Activated gamma-delta T cell (primary cell): Measurements from ENCODE around the gene ETFB.

Source experiments
- DNase-seq: peaks from one replicate; lab custom pipeline; 2025; lab: John Stamatoyannopoulos, UW

ETFB gene

DNA sequence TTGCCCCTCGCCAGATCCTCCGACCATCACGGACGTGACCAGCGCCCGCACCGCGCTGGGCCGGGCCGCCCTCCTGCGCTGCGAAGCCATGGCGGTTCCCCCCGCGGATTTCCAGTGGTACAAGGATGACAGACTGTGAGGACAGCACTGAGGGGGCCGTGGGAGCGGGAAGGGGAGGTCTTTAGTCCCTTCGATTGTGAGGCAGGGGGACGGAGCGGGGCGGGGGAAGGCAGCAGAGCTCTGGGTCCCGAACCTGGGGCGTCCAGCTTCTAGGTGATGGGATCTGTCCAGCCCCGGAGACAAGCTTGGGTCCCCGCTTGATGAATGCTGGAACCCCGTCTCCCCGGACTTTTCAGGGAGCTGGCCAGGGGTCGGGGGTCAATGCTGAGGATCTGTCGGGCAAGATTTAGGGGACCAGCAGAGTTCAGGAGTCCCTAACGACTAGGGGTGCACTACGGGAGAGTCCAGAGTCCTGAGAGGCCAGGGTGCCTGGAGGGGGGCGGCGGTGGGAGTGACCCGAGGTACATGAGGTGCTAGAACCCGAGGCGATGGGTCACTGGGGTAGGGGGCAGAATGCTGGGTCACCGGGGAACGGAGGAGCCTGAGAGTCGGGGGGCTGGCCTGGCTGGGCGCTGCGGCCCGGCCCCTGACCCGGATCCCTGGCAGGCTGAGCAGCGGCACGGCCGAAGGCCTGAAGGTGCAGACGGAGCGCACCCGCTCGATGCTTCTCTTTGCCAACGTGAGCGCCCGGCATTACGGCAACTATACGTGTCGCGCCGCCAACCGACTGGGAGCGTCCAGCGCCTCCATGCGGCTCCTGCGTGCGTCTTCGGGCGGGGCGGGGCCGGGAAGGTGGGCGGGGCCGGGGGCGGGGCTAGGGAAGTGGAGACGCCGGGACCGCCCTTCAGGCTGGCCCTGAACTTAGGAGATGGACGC is 38.9 kb downstream of the ETFB start:
- DNase-seq: peak; percentile 33

DNA sequence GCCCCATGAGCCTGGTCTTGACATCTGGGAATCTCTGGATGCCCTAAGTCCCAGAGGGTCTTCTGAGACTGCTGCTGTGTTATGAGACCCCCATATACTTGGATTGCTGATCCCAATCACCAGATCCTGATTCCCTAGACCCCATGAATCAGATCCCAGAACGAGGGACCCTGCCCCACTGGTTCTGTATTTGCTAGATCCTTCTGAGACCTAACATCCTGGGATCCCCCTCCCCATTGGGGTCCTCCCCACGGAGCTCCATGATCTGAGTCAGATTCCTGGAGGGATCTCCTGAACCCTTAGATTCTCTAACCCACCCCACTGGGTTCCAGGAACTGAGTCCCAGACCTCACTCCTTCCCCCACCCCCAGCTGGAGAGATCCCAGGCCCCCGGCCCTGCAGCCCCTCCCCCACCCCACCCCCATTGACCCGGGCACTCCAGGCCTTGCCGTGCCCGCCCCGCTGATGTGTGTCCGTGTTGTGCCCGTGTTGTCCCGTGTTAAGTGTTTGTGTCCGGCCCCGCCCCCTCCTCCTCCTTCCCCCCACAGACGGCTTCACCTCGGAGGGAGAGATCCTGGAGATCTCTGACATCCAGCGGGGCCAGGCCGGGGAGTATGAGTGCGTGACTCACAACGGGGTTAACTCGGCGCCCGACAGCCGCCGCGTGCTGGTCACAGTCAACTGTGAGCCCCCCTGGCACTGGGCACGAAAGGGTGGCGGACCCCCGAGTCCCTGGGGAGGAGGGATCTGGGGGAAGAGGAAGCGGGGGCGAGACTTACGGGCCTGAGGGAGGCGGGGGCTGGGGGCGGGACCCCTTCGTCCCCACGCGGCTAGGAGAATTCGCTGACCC is 39.7 kb downstream of the ETFB start:
- DNase-seq: no peak

DNA sequence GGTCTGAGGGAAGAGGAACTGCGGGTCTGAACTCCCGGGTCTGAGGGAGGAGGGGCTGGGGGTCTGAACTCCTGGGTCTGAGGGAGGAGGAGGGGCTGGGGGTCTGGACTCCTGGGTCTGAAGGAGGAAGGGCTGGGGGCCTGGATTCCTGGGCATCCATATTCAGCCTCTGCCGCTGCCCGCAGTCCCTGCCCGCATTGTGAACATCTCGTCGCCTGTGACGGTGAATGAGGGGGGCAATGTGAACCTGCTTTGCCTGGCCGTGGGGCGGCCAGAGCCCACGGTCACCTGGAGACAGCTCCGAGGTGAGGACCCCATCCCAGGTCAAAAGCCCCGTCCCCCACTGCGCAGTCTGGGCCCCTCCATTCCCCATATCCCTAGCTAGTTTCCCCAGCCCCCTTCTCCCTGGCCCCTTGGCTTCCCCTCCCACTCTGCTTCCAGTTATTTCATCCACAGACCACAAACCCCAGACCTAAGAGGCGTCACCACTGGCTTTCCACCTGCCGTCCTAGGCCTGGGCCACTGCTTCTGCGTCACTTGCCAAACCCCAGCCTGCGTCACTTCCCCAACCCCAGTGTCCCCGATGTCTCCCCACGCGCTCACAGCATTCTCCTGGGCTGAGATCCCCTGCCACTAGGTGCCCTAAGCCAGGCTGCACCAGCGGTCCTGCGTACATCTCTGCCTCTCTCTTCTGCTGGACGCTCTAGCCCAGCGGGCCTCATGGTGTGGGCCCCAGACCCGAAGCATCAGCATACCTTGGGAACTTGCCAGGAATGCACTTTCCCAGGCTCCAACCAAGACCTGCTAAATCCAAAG is 40.8 kb downstream of the ETFB start:
- DNase-seq: no peak

DNA sequence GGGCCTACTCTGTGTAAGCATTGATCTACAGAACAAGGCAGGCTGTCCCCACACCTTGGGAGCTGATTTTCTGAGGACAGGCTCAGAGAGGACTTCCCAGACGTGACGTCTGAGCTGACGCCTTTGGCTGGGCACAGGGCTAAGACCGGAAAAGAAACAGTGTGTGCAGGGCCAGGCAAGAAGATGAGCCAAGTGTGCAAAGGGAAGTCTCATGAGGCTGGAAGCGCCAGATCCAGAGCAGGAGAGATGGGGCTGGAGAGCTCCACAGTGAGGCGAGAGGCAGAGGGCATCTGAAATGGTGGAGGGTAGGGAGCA is 42.1 kb downstream of the ETFB start:
- no peak for DNase-seq

DNA sequence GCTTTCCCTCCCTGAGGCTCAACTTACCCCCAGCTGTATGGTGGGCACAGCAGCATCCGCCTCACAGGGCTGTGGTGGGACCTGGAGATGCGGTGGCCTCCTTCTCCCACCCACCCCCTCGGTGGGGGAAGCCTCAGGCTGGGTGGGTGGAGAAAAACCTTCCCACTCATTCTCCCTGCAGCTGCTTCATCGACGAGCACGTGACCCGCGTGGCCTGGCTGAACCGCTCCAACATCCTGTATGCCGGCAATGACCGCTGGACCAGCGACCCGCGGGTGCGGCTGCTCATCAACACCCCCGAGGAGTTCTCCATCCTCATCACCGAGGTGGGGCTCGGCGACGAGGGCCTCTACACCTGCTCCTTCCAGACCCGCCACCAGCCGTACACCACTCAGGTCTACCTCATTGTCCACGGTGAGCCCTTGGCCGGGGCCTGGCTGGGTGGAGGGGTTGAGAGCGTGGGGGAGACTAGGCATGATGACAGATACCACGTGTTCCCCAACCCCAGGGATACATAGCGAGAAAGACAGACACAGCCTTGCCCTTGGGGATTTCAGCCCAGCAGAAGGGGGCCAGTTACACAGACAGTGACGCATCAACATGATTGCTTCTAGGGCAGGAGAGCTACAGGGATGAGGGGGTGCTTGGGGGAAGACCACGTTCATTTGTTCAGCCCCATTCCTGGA is 42.6 kb downstream of the ETFB start:
- no peak for DNase-seq

DNA sequence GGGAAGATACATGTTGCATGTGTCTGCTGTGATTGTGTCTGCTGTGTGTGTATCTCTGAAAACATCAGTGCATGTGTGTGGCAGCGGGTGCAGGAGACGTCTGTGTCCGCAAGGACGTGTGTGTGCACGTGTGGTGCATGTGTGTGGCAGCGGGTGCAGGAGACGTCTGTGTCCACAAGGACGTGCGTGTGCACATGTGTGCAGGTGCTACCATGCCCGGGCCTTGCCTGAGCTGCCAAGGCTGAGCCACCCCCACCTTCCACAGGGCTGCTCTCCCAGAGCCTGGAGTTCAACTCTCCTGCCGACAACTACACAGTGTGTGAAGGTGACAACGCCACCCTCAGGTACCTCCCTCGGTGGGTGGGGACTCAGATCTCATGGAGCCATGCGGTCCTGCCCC is 44.4 kb downstream of the ETFB start:
- DNase-seq: no peak

DNA sequence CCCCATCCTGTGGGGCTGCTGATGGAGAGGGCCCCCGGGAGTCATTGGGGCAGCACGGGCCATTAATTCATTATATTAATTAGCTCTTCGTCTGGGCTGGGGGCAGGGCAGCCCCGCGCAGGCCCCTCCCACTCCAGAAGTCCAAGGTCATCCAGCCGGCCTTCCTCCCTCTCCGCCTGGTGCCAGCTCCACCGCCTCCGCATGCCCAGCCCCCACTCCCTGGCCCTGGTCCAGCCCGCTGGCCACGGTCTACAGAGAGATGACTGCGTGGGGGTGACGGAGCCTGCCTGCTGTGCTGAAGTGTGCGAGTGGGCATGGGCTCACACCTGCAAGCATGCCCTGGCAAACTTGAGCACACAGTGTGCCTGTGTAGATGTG is 45.9 kb downstream of the ETFB start:
- no peak for DNase-seq

DNA sequence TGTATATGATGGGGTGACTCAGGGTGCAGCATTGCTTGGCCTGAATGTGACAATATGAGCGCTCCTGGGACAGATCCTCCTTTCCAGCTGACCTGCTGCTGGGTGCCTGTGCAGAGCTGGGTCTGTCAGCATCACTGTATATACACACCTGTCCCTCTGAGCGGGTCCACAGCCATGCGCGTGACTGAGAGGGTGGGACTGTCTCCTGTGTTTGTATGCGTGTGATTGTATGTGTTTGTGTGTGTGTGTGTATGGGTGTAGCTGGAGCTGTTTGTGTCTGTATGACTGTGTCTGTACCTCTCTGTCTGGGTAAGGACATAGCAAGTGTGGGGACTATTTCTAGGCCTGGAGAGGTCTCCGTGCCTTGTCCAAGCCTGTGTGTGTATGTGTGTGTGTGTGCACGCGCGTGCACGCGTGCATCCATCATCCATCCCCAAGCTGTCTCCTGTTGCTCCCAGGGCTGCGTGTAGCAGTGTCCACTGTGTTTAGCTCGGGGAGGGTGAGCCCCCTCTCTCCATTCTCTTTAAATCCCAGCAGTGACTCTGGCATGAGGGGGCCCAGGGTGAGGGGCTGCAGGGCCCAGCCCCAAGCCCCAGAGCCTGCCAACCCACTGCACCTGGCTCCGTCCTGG is 46.4 kb downstream of the ETFB start:
- DNase-seq: no peak

DNA sequence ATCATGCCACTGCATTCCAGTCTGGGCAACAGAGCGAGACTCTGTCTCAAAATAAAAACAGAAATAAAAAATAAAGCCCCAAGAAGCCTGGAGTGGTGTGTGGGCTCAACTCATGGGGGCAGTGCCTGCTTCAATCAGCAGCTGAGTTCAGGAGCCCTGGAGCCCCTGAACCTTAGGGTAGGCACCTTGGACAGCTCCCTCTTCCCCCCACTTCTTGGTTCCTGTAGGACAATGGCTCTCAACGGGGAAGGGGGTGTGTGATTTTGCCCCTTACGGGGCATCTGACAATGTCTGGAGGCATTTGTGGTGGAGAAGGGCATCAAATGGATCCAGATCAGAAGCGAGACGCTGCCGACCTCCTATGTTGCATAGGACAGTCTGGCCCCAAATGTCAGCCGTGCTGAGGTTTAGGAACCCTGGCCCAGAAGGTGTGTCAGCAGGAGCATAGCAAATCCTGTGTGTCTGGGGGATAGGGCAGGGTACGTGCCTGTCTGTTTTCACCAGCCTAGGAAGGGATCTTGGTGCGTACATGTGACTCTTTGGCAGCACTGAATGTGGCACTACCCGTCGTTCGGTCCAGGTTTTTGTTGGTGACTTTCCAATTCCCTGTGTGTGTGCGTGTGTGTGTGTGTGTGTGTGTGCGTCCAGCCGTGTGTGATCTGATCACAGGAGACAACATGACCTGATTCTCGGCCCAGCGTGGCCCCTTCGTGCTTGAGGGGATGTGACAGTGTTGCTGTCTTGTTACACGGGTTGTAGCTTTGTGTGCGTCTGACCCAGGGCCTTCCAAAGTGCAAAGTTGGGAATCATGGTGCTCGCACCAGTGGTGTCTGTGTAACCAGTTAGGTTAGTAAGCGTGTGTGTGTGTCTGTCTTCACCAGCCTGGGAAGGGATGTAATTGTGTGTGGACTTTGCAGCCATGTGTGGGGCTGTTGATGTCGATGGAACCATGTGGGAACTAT is 47.2 kb downstream of the ETFB start:
- no peak for DNase-seq

DNA sequence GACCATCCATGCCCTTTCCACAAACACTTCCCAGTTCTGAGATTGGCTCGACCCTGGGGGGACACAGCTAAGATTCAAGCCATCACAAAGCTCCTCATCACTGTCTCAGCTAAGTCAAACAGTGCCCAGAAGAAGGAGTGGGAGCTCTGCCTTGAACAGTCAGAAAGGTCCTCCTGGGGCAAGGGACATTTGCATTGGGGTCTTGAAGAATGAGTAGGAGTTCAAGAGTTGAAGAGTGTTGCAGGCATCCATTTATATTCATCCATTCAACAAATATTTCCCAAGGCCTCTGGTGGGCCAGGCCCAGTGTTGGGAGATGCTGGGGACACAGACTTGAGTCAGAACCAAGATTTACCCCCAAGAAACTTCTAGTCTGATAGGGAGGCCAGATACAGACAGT is 48.2 kb downstream of the ETFB start:
- DNase-seq: no peak

DNA sequence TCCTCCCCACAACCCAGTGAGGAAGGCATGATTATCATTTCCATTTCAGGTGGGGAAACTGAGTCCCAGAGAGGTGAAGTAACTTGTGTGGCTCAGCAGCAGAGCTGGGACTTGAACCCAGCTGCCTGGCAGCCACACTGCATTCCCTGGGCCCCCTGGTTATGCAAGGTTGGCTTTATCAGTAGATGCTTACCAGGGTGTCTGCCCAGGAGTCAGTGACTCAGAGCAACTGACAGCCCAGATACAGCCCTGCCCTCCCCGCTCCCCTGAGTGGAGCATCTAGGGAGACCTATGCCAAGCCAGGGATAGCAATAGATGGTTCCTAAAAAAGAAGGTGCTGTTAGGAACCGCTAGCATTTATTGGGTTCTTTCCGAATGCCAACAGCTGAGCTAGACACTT is 48.8 kb downstream of the ETFB start:
- DNase-seq: no peak

DNA sequence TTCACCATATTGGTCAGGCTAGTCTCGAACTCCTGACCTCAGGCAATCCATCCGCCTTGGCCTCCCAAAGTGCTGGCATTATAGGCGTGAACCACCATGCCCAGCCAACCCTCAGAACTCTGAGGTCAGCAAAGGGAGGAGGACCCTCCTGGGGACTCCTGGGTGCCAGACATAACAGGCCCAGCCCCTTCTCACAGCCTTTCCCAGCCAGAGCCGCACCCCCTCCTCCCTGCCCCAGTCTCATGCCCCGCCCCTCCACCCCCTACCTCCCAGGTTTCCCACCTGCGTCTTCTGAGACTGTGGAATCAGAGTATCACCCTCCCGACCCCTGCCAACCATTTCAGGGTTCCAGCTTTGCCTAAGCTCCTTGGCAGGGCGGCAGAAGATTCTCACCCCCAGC is 49.5 kb downstream of the ETFB start:
- no peak for DNase-seq

DNA sequence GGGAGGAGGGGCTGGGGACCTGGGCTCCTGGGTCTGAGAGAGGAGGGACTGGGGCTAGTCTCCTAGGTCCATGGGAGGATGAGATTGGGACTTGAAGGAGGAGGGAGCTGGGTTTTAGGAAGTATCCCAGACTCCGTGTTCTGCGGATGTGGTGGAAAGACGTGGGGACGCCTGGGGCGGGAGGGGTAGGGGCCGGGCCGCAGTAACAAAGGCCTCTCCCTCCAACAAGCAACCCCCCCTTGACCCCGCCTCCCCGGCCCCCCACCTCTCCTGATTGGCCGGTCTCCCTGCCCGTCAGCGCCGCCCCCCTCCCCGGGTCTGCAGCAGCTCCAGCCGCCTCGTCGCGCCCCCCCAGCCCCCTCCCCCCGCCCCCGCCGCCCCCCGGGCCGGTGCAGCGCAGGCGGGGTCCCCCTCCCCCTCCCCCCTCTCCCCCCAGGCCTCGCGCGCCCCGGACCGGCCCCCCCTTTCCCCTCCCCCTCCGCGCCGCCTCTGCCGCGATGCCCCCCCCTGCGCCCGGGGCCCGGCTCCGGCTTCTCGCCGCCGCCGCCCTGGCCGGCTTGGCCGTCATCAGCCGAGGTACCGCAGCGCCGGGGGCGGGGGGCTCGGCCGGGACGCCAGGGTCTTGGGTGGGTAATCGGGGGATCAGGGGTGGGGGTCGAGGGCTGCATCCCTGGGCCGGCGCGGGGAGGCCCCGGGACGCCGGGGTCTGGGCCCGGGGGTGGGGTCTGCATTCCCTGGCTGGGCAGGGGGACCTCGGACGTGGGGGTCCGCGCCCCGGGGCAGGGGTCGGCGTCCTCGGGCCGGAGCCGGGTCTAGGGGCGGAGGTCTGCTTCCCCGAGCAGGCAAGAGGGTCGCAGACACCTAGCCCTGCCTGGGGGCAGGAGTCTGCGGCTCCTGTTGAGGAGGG is 54.6 kb downstream of the ETFB start, which contains the start of gene IGLON5:
Gene IGLON5, plus strand, starts transcription at position 294 of the 907 bp plus-strand sequence. Its CDS starts 204 bp downstream, at position 498.
- no peak for DNase-seq

DNA sequence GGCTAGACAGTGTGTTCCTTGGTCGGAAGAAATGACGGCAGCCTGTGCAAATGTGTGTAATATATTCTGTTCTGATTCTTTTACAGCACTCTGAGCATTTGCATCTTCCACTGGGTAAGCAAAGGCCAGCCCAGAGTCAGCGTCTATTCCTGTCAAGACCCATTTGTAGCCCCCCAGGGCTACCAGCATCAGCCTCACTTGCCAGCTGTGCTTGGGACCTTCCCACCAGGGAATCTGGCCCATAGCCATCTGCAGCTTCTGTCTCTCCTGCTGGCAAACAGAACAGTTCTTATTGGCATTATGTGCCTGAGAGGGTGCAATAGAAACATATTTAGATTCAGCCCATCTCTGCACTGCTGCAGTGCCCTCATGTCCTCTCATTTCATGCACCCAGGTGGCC is 60.7 kb downstream of the ETFB start:
- no peak for DNase-seq

DNA sequence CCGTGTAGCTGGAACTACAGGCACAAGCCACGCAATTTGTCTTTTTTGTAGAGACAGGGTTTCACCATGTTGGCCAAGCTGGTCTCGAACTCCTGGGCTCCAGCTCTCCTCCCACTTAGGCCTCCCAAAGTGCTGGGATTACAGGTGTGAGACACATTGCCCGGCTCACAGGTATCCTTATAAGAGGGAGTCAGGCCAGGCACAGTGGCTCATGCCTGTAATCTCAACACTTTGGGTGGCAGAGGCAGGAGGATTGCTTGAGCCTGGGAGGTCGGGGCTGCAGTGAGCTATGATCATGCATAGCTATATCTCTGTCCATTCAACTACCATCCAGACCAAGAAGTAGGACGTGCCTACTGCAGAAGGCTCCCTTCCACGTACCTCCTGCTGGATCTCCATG is 64.9 kb downstream of the ETFB start:
- no peak for DNase-seq

DNA sequence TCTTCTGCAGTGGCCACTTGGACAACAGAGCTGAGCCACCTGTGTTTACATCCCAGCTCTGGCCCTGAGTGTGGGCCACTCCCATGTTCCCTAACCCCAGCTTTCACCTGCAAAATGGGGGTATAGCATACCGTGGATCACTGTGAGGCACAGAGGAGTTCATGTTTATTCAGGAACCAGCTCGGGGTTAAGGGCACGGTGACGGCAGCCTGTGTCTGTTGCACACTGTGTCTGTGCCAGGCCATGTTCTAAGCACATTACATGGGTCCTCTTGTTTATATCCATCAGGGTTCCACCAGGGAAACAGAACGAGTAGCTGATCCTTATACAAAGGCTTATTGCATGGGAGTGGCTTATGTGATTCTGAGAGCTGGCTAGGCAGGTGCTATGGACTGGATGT is 68.8 kb downstream of the ETFB start:
- DNase-seq: no peak

DNA sequence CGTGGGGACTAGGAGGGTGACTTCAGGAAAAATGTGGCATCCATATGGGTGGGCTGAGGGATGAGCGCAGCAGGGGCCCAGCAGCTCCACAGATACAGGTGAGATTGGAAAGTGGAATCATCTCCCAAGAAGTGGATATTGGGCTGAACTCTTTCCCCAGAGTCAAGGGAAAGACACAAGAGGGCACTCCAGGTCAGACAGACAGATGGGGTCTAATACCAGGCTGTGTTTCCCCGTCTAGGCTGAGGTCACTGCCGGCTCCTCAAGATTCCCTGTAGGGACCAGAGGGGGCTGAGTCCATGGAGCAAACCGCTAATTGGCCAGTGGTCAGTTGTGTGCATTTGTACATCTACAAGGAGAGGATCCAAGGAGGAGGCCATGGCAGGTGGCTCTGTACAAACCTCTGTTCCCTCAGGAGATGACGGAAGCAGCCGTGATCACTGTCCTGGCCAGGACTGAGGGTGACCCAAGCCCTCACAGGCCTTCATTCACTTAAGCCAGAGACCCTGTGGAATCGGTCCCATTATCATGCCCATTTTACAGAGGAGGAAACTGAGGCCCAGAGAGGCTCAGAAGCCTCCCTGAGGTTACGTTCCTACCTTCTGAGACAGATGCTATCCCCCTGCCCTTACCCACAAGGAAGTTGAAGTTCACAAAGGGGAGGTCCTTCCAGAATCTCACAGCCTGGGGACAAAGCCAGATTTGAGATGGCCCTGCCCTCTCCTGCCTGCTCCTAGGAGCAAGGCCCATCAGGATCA is 69.7 kb downstream of the ETFB start:
- no peak for DNase-seq
